GM18526 (cell line): ENCODE data around the gene SIT1.

ENCODE experiments used
- POLR2A ChIP-seq: IDR thresholded peaks from 3 replicates; pipeline ENCODE4 v1.6.1; 2011; ENCODE audit not compliant: insufficient read length; ENCODE audit errors: extremely low read depth

Gene SIT1

DNA sequence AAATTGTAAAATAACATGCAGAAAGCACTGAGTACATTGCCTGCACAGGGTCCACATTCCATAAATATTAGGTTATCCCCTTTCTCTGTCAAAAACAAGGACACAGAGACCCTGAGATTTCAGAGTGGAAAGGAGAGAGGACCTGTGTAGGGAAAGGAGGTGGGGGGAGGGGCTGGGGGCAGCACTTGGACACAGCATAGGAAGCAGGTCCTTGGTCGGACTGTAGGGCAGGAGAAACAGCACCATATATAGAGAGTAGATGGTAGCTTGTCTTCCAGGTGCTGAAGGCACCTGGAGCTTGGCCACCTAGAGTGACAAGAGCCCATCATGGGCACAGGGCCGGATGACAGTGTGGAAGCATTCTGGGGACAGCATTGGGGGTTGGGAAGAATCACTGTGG, 36.6 kb upstream of the SIT1 start:
- TF ChIP-seq POLR2A: no peak

- no peak for TF ChIP-seq POLR2A
Measured at GRCh38 chr9:35686222-35687203, 35.8 kb upstream of the SIT1 start.

GRCh38 chr9:35685506-35685905, 34.8 kb upstream of the SIT1 start:
- TF ChIP-seq POLR2A: no peak

DNA sequence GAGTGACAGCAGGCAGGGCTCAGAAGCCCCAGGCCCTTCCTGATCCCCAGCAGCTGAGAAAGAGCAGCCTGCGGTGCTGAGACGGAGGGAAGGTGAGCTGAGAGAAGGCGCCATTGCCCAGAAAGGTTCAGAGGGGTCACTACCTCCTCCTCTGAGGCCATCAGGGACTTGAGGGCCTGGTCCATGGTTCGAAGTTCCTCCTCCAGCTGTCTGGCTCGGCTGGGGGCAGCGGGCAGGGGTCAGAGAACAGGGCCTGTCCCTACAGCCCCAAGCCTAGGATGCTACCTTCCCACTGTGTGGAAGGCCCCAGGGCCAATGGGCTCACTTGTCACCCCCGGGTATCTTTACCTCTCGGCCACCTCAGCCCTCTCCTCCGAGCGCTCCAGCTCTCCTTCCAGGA, 34.2 kb upstream of the SIT1 start:
- TF ChIP-seq POLR2A: no peak

- no peak for TF ChIP-seq POLR2A
Measured at GRCh38 chr9:35683323-35683722, 32.6 kb upstream of the SIT1 start.

- TF ChIP-seq POLR2A: no peak
Measured at GRCh38 chr9:35682520-35683315, 32.0 kb upstream of the SIT1 start.

- no peak for TF ChIP-seq POLR2A
Measured at GRCh38 chr9:35682051-35682450, 31.3 kb upstream of the SIT1 start.

GRCh38 chr9:35681341-35682002, 30.7 kb upstream of the SIT1 start:
- no peak for TF ChIP-seq POLR2A

DNA sequence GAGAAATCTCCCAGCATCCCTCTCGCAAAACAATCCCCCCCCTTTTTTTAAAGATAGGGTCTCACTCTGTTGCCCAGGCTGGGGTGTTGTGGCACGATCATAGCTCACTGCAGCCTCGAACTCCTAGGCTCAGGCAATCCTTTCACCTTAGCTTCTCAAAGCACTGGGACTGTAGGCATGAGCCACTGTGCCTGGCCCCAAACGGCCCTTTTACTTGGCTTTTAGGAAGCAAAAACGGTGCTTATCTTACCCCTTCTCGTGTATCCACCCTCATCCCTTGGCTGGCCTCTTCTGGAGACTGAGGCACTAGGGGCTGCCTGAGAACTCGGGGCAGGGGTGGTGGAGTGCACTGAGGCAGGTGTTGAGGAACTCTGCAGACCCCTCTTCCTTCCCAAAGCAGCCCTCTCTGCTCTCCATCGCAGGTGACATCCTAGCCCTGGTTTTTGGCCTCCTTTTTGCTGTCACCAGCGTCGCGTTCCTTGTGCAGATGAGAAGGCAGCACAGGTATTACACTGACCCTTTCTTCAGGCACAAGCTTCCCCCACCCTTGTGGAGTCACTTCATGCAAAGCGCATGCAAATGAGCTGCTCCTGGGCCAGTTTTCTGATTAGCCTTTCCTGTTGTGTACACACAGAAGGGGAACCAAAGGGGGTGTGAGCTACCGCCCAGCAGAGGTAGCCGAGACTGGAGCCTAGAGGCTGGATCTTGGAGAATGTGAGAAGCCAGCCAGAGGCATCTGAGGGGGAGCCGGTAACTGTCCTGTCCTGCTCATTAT, 29.8 kb upstream of the SIT1 start:
- TF ChIP-seq POLR2A: no peak

DNA sequence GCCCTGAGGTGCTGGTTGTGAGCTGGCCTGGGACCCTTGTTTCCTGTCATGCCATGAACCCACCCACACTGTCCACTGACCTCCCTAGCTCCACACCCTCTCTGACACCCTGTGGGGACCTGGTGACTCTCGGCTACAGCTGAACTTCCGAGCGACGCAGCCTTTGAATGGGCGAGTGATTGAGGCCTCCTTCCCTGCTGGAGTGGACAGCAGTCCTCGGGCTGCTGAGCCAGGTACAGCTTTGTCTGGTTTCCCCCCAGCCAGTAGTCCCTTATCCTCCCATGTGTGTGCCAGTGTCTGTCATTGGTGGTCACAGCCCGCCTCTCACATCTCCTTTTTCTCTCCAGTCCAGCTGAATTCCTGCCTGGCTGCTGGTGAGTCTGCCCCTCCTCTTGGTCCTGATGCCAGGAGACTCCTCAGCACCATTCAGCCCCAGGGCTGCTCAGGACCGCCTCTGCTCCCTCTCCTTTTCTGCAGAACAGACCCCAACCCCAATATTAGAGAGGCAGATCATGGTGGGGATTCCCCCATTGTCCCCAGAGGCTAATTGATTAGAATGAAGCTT, 29.1 kb upstream of the SIT1 start:
- TF ChIP-seq POLR2A: no peak

- no peak for TF ChIP-seq POLR2A
Measured at GRCh38 chr9:35679091-35679490, 28.4 kb upstream of the SIT1 start.

GRCh38 chr9:35675732-35676392, 25.1 kb upstream of the SIT1 start:
- no peak for TF ChIP-seq POLR2A

DNA sequence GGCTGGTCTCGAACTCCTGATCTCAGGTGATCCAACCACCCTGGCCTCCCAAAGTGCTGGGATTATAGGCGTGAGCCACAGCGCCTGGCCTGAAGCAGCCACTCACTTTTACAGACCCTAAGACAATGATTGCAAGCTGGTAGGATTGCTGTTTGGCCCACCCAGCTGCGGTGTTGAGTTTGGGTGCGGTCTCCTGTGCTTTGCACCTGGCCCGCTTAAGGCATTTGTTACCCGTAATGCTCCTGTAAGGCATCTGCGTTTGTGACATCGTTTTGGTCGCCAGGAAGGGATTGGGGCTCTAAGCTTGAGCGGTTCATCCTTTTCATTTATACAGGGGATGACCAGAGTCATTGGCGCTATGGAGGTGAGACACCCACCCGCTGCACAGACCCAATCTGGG, 24.5 kb upstream of the SIT1 start:
- no peak for TF ChIP-seq POLR2A

GRCh38 chr9:35674025-35674361, 23.3 kb upstream of the SIT1 start:
- no peak for TF ChIP-seq POLR2A
